ENCODE measurements around the gene NACC2. TPM values are rescaled to one million over a fixed set of nuclear protein-coding genes. Genes with fewer than 3 reads are reported as not detected.
A peak's percentile ranks its signal among the peaks of the same experiment; 100 is the strongest.

The NACC2 gene
- total and polyA plus RNA-seq, 9 of the 15 experiments (the other 6 are each of a cell fraction or from before 2014, with no cell fraction given): 0.70 to 25.1 (median 5.6) TPM

- TF ChIP-seq ZBTB40 (IDR thresholded peaks at IDR 0.05) (peak; percentile 97), ZBTB40 (CRISPR knock-in tag; IDR thresholded peaks at IDR 0.05) (no peak), LEF1 (IDR thresholded peaks at IDR 0.05) (no peak), CLOCK (CRISPR knock-in tag; IDR thresholded peaks at IDR 0.05; ENCODE audit: borderline replicate concordance) (no peak), ZNF197 (CRISPR knock-in tag; IDR thresholded peaks at IDR 0.05; ENCODE audit: low read depth) (peak; percentile 73; the same call in 1 of the 2 replicates), ZNF766 (CRISPR knock-in tag; conservative IDR thresholded peaks at IDR 0.05) (peak; percentile 83), FUS (optimal IDR thresholded peaks at IDR 0.05; ENCODE audit: low read depth, low read length) (no peak), ZBTB34 (CRISPR knock-in tag; IDR thresholded peaks at IDR 0.05) (no peak), STAT5B (CRISPR knock-in tag; IDR thresholded peaks at IDR 0.05) (no peak), RUNX1 (IDR thresholded peaks at IDR 0.05; ENCODE audit: low read depth) (no peak), MCM7 (IDR thresholded peaks at IDR 0.05) (no peak), ZNF561 (CRISPR knock-in tag; conservative IDR thresholded peaks at IDR 0.05) (no peak), NFATC3 (IDR thresholded peaks at IDR 0.05) (no peak), NR3C1 (CRISPR knock-in tag; IDR thresholded peaks at IDR 0.05) (no peak), ATF3 (IDR thresholded peaks at IDR 0.05) (no peak), ATF3 (CRISPR knock-in tag; conservative IDR thresholded peaks at IDR 0.05) (0 out of 2 replicates have a peak, but pooled peaks have one; percentile 18)
Observed at GRCh38 chr9:135961277-135961715, 133.8 kb downstream of the NACC2 start, which contains the start of gene UBAC1 (continued).

All from K562 (cell line).